Stomach smooth muscle (tissue), 2 donors: Measurements from ENCODE around the gene CSTF2.

Experiments
- H3K27ac ChIP-seq: one replicate; pipeline ENCODE4 v1.7.0; 2013; ENCODE audit warnings: mild to moderate bottlenecking, low read length, inconsistent platforms
- H3K27me3 ChIP-seq, 2 donors: one replicate each; pipeline ENCODE4 v1.7.0; 2013; ENCODE audit warnings: low read length in 2 of 2; ENCODE audit not compliant: insufficient read depth in 2 of 2, control insufficient read depth in 1 of 2
- H3K36me3 ChIP-seq, 2 donors: one replicate each; pipeline ENCODE4 v1.7.0; 2013; ENCODE audit warnings: low read length in 2 of 2; ENCODE audit not compliant: control insufficient read depth in 2 of 2, insufficient read depth in 2 of 2
- H3K4me1 ChIP-seq: one replicate; pipeline ENCODE4 v1.7.0; 2013; ENCODE audit warnings: low read length; ENCODE audit not compliant: control insufficient read depth, insufficient read depth
- H3K4me3 ChIP-seq, 2 donors: one replicate each; pipeline ENCODE4 v1.7.0; 2013; ENCODE audit warnings: low read length in 2 of 2
- H3K9ac ChIP-seq, 2 donors: one replicate each; pipeline ENCODE4 v1.7.0; 2013; ENCODE audit warnings: low read length in 2 of 2, mild to moderate bottlenecking in 1 of 2
- H3K9me3 ChIP-seq, 2 donors: one replicate each; pipeline ENCODE4 v1.7.0; 2013; ENCODE audit warnings: low read length in 2 of 2; ENCODE audit not compliant: control insufficient read depth in 2 of 2
- donor health status: healthy.
- donor health status: Pancreatic carcinoma.

Gene CSTF2

DNA sequence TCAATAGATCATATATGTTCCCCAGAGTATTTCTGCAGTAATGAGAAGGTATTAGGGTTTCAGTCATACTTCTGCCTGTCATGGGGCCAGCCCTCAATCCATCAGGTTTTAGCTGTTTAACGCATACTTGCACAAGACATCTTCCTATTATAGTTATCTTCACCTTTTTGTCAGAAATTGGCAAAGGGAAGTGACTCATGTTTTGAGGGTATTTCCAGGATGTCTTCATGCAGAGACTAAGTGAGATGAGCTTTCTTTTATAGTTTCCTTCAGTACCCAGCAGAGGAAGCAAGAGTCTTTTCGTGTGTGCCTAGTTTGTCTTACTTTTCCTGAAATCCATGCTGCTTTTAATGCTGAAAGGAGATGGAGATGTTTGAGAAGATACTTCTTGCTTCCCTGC is 9.5 kb downstream of the CSTF2 start:
- Histone ChIP-seq H3K36me3 (peaks cover 7 to 11% of the 10 kb centered on the region in 2 donors), H3K27me3 (peaks cover 0 to 4% of the 10 kb centered on the region in 2 donors), H3K27ac (no peak overlapping the region), H3K4me1 (no peaks in the 10 kb centered on the region), H3K9ac (no peak overlapping the region), H3K4me3 (no peak overlapping the region), H3K9me3 (no peaks in the 10 kb centered on the region)

DNA sequence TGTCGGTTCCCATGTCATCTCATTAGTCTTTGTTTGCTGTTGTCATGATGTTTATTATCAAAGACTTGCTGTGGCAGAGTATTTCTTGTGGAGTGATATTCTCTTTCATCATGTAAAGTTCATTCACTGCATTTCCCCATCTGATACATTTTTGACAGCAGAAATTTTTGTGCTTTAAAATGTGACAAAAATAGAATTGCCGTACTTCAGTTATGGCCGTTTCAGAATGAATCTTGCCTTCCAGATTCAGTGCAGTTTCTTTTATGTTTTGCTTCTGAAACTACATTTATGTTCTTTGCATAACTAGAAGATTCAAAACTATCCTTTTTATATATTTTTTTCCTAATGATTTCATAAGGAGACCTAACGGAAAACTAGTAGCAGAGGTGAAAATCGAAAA is 10.0 kb downstream of the CSTF2 start:
- Histone ChIP-seq H3K9me3 (no peaks in the 10 kb centered on the region), H3K4me1 (no peaks in the 10 kb centered on the region), H3K9ac (no peak overlapping the region), H3K27me3 (peaks cover 0 to 4% of the 10 kb centered on the region in 2 donors), H3K36me3 (peaks cover 7 to 11% of the 10 kb centered on the region in 2 donors), H3K27ac (no peak overlapping the region), H3K4me3 (no peak overlapping the region)

- H3K27ac ChIP-seq: no peak overlapping the region
- peaks cover 0 to 4% of the 10 kb centered on the region in 2 donors for H3K27me3 ChIP-seq
- no peaks in the 10 kb centered on the region for H3K4me1 ChIP-seq
- no peaks in the 10 kb centered on the region for H3K9me3 ChIP-seq
- H3K36me3 ChIP-seq: peaks cover 7 to 11% of the 10 kb centered on the region in 2 donors
- H3K4me3 ChIP-seq: no peak overlapping the region
- H3K9ac ChIP-seq: no peak overlapping the region
These were observed 10.4 kb downstream of the CSTF2 start for GRCh38 chrX:100830547-100830946.

DNA sequence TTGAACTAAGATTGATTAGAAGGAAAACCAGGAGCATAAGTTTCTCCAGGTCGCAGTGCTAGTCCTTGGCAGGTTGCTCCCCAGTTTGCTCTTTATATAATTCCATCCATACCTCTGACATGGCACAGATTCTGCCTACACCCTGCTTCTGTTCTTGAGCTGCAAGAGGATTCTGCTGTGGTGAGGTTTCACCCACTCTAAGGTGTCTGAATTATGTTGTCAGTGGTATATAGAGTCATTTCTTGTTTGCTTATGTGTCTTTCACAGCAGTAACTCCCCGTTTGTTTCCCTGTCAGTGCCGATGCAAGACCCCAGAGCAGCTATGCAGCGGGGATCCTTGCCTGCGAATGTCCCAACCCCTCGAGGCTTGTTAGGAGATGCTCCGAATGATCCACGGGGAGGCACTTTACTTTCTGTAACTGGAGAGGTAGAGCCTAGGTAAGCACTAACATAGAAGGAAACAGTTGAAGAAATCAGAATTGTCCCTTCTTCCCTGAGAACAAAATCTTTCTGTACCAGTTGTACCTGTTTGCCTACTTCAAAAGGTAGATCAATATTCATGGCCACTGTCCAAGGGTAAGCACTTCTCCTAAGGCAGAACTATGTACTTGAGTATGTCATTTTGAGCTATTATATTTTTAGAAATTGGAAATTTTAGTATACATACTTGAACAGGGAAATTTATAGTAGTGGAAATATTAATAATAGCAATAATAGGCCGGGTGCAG is 11.2 kb downstream of the CSTF2 start:
- Histone ChIP-seq H3K36me3 (peaks cover 7 to 10% of the 10 kb centered on the region in 2 donors), H3K27ac (no peak overlapping the region)

GRCh38 chrX:100850317-100850716 is 30.1 kb downstream of the CSTF2 start:
- no peak overlapping the region for H3K9ac ChIP-seq
- H3K36me3 ChIP-seq: no peaks in the 10 kb centered on the region
- no peak overlapping the region for H3K27ac ChIP-seq
- H3K27me3 ChIP-seq: no peaks in the 10 kb centered on the region
- no peak overlapping the region for H3K4me3 ChIP-seq
- H3K4me1 ChIP-seq: no peaks in the 10 kb centered on the region
- H3K9me3 ChIP-seq: no peaks in the 10 kb centered on the region

More for the DNA sequence above, 11.2 kb downstream of the CSTF2 start:
- Histone ChIP-seq H3K4me1 (no peaks in the 10 kb centered on the region), H3K9me3 (no peaks in the 10 kb centered on the region), H3K27me3 (peaks cover 0 to 4% of the 10 kb centered on the region in 2 donors), H3K9ac (no peak overlapping the region), H3K4me3 (no peak overlapping the region)

GRCh38 chrX:100852810-100853209 is 32.6 kb downstream of the CSTF2 start:
- no peaks in the 10 kb centered on the region for H3K9me3 ChIP-seq
- H3K4me3 ChIP-seq: no peak overlapping the region
- H3K27ac ChIP-seq: no peak overlapping the region
- H3K4me1 ChIP-seq: no peaks in the 10 kb centered on the region
- no peaks in the 10 kb centered on the region for H3K27me3 ChIP-seq
- H3K9ac ChIP-seq: no peak overlapping the region
- no peaks in the 10 kb centered on the region for H3K36me3 ChIP-seq

- no peak overlapping the region for H3K9ac ChIP-seq
- H3K4me3 ChIP-seq: no peak overlapping the region
- no peaks in the 10 kb centered on the region for H3K9me3 ChIP-seq
- no peak overlapping the region for H3K27ac ChIP-seq
- no peaks in the 10 kb centered on the region for H3K4me1 ChIP-seq
- no peaks in the 10 kb centered on the region for H3K36me3 ChIP-seq
- peaks cover 0 to 7% of the 10 kb centered on the region in 2 donors for H3K27me3 ChIP-seq
These were observed 43.2 kb downstream of the CSTF2 start for GRCh38 chrX:100863326-100863864.

DNA sequence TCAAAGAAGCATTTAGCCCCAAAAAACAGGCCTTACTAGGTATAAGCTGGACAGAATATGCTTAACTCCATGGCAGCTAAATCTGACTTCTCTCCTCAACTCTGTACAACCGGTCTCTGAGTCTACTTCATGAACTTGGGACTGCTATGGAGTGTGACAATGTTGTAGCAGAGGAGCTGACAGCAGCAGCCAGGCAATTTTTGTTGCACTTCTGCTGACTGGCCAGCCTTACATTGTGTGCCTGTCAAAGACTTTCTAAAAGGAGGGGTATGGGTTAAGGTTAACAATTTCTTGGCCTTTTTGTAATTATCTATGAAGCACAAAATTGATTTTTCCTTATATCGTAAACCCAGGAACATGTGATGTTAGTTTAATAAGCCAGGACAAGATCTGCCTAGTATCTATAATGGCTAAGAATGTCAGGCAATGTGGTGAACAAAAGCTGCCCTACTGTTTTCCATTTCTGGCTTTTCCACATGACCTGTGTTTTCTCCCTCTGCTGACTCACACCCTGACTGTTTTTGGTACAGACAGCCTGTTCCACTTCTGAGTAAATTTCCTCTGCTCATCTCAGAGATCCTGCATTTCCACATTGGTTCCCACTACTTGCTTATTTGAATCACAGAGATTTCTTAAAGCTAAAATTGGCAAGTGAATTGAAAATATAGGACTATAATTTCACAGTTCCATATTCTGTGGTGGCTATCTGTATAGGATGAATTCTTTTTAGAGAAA is 44.6 kb downstream of the CSTF2 start:
- H3K4me1 ChIP-seq: no peaks in the 10 kb centered on the region
- H3K27me3 ChIP-seq: peaks cover 0 to 7% of the 10 kb centered on the region in 2 donors
- H3K9me3 ChIP-seq: no peaks in the 10 kb centered on the region
- H3K27ac ChIP-seq: no peak overlapping the region
- H3K4me3 ChIP-seq: no peak overlapping the region
- no peaks in the 10 kb centered on the region for H3K36me3 ChIP-seq
- H3K9ac ChIP-seq: no peak overlapping the region

- Histone ChIP-seq H3K4me3 (no peak overlapping the region), H3K36me3 (no peaks in the 10 kb centered on the region), H3K27ac (no peak overlapping the region), H3K4me1 (no peaks in the 10 kb centered on the region), H3K9ac (no peak overlapping the region), H3K9me3 (no peaks in the 10 kb centered on the region), H3K27me3 (peaks cover 0 to 2% of the 10 kb centered on the region in 2 donors)
These were observed 48.1 kb downstream of the CSTF2 start for GRCh38 chrX:100868273-100868672.

DNA sequence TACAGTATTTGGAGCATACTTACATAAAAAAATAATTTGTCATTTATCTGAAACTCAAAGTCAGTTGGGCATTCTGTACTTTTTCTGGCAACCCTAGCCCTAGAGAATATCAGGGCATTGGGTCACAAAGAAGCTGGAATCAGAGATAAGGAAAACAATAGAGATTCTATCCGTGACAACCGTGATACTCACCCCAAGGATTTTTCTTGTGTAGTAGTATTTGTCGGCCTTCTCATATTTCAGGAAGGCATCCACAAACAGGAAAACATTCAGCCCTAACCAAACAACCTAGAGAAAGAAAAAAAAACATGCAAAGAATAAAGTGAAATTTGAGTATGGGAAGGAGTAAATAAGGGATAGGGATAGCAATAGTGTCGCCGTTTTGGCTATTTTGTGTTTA is 50.3 kb downstream of the CSTF2 start:
- Histone ChIP-seq H3K9me3 (no peaks in the 10 kb centered on the region), H3K4me3 (no peak overlapping the region), H3K4me1 (no peaks in the 10 kb centered on the region), H3K36me3 (no peaks in the 10 kb centered on the region), H3K9ac (no peak overlapping the region), H3K27me3 (no peaks in the 10 kb centered on the region), H3K27ac (no peak overlapping the region)
